MM.1S (cell line): ENCODE measurements around the gene TMEM209.
"Not testable (repeated sequence)": the region's sequence is repeated elsewhere in the genome, so short reads cannot be mapped to it uniquely, and the experiment has no call there.

ENCODE experiments used
- CTCF ChIP-seq: fragments of 300-600 bp; sonication (generic); IDR thresholded peaks from 2 replicates; pipeline ENCODE4 v1.5.1; 2016; ENCODE audit warnings: antibody characterized with exemption, low read length, mixed read lengths
- EZH2 ChIP-seq: fragments of 300-600 bp; sonication (generic); optimal IDR thresholded peaks from 2 replicates; pipeline ENCODE3; 2017; ENCODE audit warnings: low read depth, mild to moderate bottlenecking, antibody characterized with exemption, low read length, mixed read lengths
- EZH2phosphoT487 ChIP-seq: fragments of 300-600 bp; sonication (generic); IDR thresholded peaks from 2 replicates; pipeline ENCODE4 v1.6.1; 2018; ENCODE audit warnings: antibody characterized with exemption, low read length

DNA sequence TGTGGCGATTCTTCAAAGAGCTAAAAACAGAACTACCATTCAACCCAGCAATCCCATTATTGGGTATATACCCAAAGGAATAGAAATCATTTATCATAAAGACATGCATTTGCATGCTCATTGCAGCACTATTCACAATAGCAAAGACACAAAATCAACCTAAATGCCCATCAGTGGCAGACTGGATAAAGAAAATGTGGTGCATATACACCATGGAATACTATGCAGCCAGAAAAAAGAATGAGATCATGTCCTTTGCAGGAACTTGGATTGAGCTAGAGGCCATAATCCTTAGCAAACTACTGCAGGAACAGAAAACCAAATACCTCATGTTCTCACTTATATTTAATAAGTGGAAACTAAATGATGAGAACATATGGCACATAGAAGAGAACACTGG, 41.3 kb upstream of the TMEM209 start:
- not testable (repeated sequence) for TF ChIP-seq EZH2phosphoT487, CTCF, EZH2
